Fibroblast of the aortic adventitia (primary cell): ENCODE results near the gene FITM1. TPM values are rescaled to one million over a fixed set of nuclear protein-coding genes. Genes with fewer than 3 reads are reported as not detected.

Experiments used
- DNase-seq: peaks from one replicate; pipeline ENCODE4 v3.0.0-alpha.2; 2010; ENCODE audit warnings: low read depth
- H3K4me3 ChIP-seq: 2 replicates; pipeline ENCODE4 v1.5.1; 2011; ENCODE audit warnings: low read depth, mild to moderate bottlenecking, control low read depth, low read length, moderate library complexity
- total RNA-seq: library from RNA; depleted of rRNA; stranded (reverse); fragments of >200 nt; gene quantifications from 2 replicates; pipeline ENCODE4 v1.2.3, GENCODE V29; 2012; ENCODE audit warnings: low replicate concordance
- TF ChIP-seq, protein P1 (sequence below): IDR thresholded peaks from 2 replicates; pipeline ENCODE4 v1.5.1; 2011; ENCODE audit warnings: mild to moderate bottlenecking, low read length, control low read depth, inconsistent platforms; ENCODE audit not compliant: insufficient read depth

Gene FITM1
- total RNA-seq, 1 donor: 0.18 TPM

DNA sequence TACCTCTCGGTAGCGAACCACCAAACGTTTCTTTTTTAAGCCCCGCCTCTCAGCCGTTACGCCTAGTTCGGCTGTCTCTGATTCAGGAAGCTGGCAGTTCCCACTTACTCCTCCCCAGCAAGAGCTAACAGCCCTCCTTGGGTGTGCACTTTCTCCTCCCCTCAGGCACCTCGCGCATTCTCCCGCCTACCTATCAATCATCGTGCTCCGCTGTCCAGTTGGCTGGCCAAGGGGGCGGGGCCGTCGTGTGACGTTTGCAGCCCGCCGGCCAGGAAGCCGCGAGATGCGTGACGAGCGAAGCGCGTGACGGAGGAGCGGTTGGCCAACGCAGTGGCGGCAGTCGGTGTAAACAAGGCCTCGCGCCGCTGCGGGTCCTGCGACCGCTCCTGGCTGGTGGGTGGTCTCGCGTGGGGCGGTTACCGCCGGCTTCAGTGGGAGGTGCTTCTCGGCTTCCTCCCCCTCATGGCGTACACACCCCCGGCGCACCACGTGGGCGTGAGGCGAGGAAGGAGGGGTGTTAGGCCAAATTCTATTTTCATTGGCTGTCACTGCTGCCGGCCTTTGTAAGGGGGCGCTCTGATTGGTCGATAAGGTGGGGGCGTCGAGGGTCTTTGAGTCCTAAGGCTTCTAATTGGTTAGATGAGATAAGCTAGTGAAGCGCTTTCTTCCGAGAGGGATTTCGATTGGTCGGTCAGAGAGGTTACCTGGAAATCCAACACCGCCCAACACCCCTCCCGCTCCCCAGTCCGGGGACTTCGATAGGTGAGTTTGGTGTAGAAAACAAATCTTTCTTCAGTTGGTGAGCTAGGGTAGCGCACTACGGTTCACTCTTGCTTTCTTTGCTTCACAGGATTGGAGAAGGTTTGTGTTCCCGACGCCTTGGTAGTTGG is 15.7 kb upstream of the FITM1 start, which contains the start of the genes DCAF11 and NRL:
Gene DCAF11 (plus strand): TSS at position 246 of the 890 bp plus-strand sequence. CDS start 818 bp downstream, outside the sequence.
Gene NRL (minus strand): TSS at position 418 of the 890 bp plus-strand sequence. CDS start 32,101 bp downstream, outside the sequence.
- TF ChIP-seq, protein P1, sequence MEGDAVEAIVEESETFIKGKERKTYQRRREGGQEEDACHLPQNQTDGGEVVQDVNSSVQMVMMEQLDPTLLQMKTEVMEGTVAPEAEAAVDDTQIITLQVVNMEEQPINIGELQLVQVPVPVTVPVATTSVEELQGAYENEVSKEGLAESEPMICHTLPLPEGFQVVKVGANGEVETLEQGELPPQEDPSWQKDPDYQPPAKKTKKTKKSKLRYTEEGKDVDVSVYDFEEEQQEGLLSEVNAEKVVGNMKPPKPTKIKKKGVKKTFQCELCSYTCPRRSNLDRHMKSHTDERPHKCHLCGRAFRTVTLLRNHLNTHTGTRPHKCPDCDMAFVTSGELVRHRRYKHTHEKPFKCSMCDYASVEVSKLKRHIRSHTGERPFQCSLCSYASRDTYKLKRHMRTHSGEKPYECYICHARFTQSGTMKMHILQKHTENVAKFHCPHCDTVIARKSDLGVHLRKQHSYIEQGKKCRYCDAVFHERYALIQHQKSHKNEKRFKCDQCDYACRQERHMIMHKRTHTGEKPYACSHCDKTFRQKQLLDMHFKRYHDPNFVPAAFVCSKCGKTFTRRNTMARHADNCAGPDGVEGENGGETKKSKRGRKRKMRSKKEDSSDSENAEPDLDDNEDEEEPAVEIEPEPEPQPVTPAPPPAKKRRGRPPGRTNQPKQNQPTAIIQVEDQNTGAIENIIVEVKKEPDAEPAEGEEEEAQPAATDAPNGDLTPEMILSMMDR: no peak
- peak within 1 kb of the TSS; percentile 91 for H3K4me3 ChIP-seq
- DNase-seq: peak; percentile 100

DNA sequence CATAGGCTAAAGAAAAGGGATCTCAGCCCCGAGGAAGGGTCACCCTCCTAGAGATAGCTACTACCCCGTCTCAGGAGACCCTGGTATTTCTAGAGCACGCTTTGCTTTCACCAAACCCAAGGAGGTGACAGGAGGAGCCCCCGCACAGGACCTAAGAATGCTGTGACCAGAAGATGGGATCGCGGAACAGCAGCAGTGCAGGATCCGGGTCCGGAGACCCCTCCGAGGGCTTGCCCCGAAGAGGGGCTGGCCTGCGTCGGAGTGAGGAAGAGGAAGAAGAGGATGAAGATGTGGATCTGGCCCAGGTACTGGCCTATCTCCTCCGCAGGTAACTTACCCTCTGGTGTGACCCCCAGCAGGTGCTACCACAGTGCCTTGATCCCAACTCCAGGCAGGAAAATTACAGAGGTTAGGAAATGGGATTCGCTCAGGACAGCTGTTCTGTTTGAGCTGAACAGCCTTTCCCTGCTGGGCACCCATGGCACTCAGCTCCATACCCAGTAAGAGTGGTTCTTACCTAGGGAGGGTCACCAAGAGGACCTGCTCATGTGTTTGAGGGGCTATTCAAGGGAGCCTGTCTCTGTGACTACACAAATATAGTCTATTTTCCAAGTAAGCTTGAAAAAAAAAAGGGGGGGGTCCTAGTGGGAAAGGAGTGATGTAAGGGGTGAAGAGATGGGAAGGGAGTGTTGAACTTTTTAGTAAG is 14.9 kb upstream of the FITM1 start:
- TF ChIP-seq, protein P1: no peak
- no peak for DNase-seq
- H3K4me3 ChIP-seq: peak overlapping the region; percentile 91

DNA sequence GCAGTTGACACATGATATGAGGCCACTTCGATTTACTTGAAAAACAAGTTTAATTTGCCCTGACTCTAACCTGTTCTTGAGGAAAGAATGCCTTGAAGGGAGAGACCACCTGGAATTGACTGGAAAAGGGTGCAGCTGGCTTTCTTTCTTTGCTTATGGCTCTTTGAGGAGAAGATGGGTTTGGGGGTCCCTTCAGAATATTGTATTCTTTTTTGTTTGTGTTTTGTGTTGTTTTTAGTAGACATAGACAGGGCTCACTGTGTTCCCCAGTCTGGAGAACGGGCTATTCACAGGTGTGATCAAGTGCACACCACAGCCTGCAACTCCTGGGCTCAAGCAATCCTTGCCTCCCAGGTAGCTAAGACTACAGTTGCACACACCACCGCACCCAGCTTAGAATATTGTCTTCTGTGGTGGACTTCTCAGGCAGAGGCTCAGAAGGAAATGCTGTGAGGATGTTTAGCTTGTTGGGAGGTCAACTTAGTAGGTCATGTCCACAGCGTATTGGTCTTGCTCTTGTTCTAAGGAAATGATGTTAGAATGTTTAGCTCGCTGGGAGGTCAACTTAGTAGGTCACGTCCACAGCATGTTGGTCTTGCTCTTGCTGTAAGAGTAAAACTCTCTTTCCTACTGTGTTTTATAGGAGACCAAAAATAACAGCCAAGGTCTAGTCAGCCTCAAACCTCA is 14.2 kb upstream of the FITM1 start:
- TF ChIP-seq, protein P1: no peak
- DNase-seq: no peak
- peak overlapping the region; percentile 15 for H3K4me3 ChIP-seq

DNA sequence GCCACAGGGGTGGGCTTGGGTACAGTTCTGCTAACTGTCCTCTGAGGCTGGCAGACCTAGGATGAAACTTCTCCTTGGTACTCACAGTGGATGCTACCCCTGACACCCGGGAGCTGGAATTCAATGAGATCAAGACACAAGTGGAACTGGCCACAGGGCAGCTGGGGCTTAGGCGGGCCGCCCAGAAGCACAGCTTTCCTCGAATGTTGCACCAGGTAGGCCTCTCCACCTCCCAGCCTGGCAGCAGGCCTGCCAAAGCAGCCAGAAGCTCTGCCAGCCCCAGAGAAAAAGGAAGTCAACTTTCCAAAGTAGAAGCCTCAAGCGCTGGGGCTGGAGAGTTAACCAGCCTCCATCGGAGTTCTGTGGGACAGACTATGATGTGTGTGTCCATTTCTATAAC is 13.3 kb upstream of the FITM1 start:
- no peak for DNase-seq
- TF ChIP-seq, protein P1: no peak
- no peak overlapping the region for H3K4me3 ChIP-seq

DNA sequence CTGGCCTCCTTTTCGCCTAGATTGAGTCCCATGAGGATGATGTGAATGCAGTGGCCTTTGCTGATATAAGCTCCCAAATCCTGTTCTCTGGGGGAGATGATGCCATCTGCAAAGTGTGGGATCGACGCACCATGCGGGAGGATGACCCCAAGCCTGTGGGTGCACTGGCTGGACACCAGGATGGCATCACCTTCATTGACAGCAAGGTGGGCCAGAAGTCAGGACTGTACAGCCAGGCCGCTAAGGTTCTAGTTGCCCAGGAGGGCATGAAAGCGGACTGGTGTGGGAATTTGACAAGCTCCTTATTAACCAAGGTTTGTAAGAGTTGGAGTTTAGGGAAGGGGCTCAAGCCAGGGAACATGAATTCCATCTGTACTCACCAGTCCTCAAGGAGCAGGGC is 10.8 kb upstream of the FITM1 start:
- no peak for DNase-seq
- H3K4me3 ChIP-seq: no peak overlapping the region
- TF ChIP-seq, protein P1: no peak

DNA sequence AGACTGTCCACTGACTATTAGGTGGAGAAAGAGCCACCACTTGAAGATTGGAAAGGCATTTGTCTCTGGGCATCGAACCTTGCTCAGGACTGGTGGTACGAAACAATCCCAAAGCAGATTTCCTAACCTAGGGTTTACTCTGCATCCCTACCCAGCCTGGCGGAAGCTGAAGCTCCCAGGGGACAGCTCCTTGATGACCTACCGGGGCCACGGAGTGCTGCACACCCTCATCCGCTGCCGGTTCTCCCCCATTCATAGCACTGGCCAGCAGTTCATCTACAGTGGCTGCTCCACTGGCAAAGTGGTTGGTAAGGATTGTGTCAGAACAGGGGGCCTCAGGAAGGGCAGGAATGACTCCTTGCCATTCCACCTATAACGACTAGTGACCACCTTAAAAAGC is 9.2 kb upstream of the FITM1 start:
- TF ChIP-seq, protein P1: no peak
- no peak for DNase-seq
- no peak overlapping the region for H3K4me3 ChIP-seq
